HUDEP-2 (cell line): ENCODE data around the gene PRDM5.

Experiments used
- DNase-seq, 76 experiments: peaks; one replicate each; lab custom pipeline; 2025; ENCODE audit not compliant: unreplicated experiment in 76 of 76; lab: John Stamatoyannopoulos, UW

The PRDM5 gene

DNA sequence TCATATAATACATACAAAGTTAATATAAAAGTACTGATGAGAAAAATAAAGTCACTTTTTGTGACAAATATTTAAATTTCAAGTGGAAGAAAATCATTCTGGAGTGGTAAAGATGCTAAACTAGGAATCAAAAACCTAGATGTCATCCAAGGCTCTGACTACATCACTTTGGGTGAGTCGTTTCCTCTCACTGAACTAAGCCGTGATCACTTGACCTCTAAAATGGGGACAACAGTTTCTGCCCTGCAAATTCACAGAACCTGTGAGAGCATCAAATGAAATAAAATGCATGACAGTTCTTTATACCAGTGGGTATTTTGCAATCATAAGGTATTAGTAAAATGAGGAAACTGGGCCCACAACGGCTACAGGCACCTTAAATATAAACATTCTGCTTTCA lies 63.8 kb downstream of the PRDM5 start:
- DNase-seq: no peak

DNA sequence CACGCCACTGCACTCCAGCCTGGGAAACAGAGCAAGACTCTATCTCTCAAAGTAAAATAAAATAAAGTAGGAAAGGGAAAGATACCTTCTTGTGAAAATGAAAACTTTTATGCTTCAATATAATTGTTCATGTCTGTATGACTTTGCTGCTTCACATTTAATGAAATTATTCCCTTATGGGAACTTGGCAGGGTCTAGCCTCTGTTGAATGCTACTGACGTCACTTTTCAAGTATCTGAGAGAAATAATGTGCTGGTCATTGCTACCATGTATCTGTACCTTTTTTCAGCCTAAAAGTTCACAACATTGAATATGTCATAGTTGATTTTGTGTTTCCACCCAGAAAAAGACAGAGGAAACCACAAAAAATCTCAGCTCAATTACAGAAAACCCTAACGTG lies 65.2 kb downstream of the PRDM5 start:
- no peak for DNase-seq

DNA sequence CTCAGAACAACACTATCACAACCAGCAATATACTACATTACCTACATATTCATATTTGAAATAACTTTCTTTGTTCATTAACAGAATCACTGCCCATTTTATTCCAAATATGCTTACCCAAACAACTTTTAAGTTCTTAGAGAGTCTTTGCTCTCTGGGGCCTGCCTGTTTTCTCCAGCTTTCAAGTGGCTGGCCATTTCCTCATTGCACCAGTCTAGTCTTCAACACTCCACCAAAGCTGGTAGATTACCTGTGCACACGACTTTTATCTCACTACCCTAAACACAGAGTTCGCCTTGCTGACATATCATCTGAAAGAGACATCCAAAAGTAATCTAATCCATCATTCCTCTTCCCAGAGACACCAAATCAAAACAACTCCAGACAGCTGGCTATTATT lies 66.2 kb downstream of the PRDM5 start:
- no peak for DNase-seq

DNA sequence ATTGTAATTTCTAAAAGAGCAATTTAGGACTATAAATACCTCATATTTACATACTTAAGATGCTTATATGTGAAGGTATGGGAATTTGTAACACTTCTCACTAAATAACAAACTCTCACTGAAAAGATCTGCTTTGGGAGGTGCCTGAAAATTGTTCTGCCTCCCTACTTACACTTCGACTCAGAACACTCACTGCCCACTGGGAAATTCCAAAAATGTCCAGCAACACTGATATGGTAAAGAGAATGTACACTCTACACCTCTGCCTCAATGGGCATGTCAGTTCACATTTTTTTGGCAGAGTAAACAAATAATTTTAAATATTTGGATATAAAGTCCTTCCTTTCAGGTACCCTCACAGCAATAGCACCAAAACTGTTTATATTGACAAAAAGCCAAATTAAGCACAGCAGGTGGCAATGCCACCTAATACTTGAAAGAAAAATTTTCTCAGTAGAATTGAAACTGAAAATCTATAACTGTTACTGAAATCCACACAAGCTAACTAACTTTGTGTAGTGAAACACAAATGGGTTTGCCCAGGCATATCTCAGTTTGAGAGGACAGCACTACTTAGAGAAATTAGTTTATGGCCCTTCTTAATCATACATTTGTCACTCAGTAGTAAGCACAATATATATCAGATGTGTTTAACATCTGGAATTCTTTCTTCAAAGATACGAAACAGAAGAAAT lies 67.1 kb downstream of the PRDM5 start:
- no peak for DNase-seq

DNA sequence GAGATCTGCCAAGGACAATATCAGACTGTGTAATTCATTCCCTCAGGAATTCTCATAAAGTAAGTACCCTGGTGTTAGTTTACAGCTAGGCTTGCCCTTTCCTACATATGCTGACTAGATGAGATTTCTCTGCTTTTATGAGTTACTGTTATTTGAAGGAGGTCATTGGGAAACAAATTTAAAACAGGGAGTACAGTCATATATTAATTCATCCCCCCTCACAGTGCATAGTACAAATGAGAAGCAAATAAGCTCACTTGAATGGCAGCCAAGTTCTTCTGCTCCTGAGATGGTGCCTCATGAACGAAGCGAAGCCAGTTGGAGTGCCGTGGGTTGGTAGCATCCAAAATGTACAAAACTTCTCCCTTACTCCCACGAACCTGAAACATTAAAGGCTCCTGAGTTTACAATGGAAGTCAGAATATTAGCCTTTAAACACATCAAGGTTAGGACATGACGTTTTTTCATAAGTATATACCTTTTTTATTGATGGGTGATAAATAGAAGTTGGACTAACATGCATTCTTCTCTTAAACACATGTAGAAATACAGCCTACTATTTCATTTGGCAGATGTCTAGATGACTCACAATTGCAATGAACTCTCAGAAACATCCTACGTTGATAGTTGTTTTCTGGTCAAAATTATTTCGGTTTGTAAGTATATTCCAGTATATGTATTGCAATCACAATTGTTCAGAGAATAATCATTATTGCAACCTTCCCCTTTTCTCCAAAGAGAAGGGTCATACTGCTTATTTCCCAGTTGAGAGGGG lies 69.2 kb downstream of the PRDM5 start:
- no peak for DNase-seq

DNA sequence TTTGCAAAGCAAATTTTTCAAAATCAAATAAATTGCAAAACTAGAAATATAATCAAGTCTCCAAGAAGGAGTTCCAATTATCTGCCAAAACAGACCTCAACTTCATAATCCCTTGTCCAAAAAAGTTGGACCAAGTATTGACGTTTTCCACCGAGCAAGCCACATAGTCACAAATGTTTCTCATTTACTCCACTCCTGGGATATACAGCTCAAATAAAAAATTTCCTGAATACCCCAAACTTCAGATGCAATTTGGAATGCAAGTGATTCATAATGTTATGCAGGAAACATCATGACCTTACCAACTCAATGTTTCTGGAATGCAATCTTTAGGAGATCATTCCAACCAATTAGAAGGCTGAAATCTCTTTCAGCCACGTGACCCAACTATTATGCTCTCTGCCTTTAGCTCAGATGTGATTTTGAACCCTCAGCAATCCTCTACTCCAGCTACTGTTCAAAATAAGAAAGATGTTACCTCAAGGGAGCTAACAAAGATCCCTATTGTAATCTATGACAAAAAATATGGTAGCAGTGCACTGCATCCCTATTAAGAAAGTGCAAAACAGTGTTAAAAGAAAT lies 72.4 kb downstream of the PRDM5 start:
- DNase-seq: no peak

DNA sequence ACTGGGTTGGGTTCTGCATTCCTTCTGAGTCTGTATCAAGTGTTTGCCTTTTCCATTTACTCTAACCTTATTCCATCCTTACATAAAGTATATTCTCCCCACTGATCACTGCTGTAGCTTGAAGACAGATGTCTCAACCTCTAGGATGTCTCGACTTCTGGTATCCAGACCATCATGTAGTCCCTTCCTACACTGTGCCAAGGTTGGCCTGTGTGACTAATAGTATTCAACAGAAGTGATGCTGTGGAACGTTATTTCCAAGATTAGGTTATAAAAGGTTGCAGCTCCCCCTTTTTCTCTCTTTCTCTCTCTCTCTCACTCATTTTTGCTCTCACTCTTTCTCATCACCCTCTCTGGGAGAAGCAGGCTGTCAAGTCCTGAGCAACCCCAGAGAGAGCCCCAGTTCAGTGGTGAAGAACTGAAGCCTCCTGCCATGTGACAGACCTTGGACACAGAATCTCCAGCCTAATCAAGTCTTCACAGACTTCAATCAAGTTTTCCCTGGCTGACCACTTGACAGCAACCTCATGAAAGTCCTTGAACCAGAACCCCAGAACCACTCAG lies 75.4 kb downstream of the PRDM5 start:
- DNase-seq: no peak

DNA sequence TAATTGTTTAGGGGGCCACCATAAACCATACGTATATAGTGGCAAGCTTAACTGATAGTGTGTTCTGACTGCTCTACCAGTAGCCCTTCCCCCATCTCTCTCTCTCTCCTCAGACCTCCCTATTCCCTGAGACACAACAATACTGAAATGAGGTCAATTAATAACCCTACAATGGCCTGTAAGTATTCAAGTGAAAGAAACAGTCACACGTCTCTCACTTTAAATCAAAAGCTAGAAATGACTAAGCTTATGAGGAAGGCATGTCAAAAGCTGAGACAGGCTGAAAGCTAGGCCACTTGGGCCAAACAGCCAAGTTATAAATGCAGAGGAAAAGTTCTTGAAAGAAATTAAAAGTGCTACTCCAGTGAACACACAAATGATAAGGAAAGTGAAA lies 78.0 kb downstream of the PRDM5 start:
- no peak for DNase-seq

DNA sequence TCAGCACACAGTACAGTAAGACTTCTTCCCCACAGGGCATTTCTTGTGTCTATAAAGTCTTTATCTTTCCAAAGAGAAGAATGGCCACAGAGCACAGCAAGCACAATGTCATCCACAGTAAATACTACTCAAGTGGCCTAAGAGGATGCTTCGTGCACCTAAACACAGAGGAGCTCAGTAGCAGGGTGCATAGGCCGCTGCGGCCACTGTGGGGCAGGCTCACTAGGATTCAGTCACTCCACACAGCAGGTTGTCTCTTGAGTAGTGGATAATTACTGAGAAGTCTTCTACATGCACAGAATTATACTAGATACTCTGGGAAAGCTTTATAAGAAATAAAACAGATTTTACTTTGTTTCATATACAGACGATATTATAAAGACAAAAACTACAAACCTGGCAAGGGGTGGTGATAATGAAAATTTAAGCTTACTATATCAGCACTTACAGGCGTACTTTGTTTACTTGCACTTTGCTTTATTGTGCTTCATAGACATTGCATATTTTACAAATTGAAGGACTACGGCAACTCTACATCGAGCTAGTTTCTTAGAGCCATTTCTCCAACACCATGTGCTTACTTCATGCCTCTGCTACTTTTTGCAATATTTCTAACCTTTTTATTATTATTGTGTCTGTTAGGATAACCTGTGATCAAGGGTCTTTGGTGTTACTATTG lies 78.5 kb downstream of the PRDM5 start:
- peak in 14 of 76 experiments; percentile 1 to 31 (median 2) for DNase-seq

DNA sequence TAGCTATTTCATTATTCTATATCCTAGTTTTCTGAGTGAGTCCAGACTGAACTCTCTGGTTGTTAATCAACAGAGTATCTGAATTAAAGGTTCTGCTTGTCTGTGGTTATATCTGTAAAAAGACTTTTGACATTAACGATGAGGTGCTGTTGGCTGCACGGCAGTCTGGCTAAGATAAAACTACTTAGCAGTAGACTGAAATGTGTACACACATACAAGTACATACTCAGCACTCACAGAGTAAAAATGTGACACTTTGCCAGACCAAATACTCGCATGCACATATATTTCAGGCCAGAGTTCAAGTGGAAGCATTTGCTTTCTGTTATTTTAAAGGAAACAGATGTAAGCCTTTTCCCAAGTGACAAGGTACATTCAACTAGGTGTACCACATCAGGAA lies 80.5 kb downstream of the PRDM5 start:
- no peak for DNase-seq

DNA sequence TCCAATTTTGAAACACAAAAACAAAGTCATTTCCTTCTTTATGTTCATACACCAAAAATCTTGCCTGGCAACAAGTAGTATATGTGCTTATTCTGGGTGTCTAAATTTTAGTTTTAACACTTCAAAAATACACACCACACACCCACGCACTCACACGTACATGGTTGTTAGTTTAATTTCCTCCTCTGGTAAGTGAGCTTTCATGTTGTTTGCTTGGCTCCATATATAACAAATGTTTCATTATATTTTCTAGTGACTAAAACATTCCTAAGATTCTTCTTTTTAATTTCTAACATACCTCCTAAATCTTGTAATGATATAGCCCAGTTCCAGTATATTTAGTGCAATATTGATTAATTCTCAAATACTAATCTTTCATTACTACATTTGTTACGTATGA lies 80.9 kb downstream of the PRDM5 start:
- DNase-seq: no peak

DNA sequence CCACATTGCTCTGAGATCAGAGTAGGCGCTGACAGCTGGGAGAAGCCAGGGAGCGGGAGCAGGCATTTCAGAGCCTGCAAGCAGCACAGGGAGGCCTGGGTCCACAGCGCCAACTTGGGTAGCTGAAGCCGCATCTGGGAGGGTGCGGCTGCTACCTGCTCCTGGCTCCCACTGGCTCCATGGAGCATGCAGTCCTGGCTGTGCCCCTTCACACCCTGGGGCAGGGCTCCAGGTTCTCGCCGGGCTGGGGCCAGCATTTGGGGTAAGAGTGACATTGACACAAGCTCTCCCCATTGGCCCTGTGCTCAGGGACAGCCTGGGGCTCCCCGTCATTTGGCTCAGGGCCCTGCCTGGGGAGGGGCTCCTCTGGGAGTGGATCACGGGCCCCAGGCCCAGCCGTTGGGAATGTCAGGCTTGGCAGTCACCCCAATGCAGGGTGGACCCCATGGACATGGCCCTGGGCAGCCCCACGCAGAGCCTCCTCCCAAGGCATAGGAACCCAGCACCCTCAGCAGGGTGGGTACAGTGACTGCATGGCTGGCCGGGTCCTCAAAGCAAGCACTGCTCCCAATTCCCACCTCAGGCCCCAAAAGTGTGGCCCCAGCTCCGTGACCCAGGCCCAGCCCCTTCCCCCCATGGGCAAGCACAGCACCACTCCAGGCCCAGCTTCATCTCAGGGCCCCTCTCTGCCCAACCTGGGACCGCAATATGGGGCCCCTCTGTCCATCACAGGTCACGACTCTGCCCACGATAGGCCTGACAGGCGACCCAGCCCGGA lies 82.4 kb downstream of the PRDM5 start:
- no peak for DNase-seq

DNA sequence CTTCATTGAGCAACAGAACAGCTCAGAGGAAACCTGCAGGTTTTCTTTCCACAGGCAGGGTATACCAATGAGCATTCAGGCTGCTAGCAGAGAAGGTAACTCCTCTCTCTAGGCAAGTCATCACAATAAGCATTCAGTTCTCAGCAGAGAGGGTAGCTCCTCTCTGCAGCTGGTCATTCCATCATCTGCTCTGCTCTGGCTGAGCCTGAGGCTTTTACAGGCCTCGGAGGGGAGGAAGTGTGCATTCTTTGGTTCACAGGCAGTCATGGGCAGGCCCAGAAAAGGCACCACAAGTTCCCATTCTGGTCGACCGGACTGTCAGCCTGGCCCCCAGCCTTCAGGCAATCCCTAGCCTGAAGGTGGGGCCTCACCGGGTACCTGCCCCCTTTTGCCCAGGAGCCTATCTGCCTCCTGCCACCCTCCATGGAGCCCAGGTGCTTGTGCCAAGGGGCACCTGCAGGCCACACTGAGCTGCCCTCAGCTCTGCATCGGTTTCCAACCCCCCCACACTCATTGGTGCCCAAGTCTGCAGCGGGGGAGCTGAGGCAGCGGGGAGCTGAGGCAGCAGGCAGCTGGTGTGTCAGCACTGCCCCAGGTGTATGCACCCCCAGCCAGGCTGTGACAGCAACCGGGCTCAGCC lies 83.1 kb downstream of the PRDM5 start:
- DNase-seq: no peak

DNA sequence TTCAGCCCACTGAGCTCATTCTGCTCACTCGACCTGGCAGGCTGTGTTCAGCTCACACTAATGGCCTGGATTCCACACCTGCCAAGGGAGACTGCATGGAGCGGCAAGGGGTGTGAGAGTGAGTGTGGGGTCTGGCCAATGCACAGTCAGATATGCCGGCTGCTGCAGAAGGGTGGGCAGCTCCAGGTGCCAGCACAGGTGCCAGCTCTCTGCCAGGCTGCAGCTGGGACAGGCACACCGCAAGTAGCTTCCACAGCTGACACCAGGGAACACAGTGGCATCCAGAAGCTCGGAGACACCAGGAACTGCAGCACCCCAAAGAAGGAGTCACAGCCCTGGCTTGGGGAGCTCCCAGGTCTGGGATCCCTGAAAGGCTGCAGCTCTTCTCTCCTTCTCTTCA lies 83.7 kb downstream of the PRDM5 start:
- DNase-seq: no peak

DNA sequence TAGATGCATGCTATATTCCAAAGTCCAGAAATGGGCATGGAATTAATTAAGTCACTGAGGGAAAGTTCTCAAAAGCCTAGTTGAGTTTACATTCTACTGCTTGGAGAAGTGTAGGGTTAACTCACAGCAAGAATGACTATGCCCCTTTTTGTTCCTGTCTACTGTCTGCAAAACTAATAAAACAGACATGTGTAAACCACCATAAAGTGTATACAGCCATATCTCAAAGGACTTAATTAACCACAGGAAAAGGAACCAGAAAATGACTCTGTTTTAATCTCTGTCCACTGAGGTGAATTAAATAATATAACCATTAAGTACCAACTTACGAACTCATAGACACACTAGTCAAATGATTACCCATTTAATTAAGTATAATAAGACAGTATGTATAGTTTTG lies 84.9 kb downstream of the PRDM5 start:
- no peak for DNase-seq

DNA sequence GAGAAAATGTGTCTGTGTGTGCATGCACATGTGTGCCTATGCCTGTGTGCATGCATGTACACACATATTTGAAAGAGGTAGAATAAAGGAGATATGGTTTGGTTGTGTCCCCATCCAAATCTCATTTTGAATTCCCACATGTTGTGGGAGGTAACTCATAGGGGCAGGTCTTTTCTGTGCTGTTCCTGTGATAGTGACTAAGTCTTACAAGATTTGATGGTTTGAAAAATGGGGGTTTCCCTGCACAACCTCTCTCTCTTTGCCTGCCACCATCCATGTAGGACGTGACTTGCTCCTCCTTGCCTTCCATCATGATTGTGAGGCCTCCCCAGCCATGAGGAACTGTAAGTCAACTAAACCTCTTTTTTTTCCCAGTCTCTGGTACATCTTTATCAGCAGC lies 87.2 kb downstream of the PRDM5 start:
- no peak for DNase-seq

DNA sequence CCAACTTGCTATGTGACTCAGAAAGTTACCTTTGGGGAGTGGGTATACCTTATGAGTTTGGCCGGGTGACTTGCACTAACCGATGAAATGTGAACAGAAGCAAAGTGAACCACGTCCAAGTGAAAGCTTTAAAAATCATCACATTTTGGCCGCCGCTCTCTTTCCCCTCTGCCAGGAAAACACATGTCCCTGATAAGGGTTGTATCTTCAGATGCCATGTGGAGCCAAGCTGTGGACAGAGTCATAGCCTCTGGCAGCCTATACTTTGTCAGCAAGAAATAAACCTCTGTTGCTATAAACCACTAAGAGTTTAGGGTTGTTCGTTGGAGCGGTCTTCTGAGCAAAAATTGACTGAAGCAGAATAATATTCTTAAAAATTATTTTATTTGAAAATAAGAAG lies 92.3 kb downstream of the PRDM5 start:
- DNase-seq: peak in 63 of 76 experiments; percentile 2 to 73 (median 30)

DNA sequence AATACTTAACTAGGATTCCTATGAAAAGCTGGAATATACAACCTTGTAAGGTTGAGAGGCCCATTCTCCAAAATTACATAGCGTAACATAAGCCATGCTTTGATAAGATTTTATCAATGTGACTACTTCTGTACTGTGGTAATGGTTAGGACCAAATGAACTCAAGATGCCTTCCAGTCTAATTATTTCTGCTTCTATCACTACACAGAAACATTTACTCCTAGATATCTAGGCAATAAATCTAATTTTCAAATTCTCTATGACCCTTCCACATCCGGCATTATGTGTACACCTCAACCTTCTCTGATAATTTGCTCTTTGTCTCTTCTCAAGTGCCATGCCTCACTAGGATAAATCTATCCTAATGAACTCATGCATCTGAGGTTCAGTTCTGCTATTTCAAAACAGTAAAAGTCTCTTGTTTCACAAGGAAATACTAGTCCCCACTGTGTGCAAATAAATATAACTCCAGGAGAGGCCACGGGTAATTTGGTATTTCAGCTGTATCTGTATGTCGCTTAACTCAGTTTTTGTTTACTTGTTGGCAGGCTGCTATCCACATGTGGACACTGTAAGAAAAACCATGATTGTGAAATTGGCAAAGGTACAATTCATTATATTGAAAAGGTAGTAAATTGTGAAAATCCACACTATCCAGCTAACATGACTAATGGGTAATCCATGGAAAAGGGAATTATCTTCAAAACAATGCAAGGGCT lies 93.3 kb downstream of the PRDM5 start:
- DNase-seq: peak in 1 of 76 experiments; percentile 1

DNA sequence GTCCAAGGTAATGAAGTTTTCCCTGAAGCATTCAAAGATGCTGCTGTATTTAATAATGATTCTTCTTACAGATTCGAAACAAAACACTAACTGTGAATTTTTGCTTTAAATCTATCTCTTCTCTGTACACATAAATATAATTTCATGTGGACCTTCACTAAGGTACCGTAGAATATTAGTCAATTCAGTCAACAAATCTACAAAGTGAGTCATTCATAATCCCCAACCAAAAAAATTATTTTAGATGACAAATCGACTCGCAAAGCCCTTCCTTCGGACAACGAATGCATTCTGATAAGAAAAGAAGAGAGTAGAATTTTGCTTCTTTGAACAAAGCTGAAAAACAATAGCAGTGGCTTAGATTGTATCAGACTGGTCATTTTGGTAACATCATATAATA lies 95.7 kb downstream of the PRDM5 start:
- DNase-seq: no peak
